Measurements from ENCODE around the gene KLHL15. TPM values are rescaled to one million over a fixed set of nuclear protein-coding genes. Genes with fewer than 3 reads are reported as not detected.
A peak's percentile ranks its signal among the peaks of the same experiment; 100 is the strongest.

Gene KLHL15
- total and polyA plus RNA-seq, 2 experiments from 2014 or later: 2.4 to 15.0 TPM

GRCh38 chrX:24027985-24028384, 999 bp upstream of the KLHL15 start:
- H3K27me3 ChIP-seq (ENCODE audit: insufficient read depth): peaks cover 39% of the 10 kb centered on the region
- no peak overlapping the region for H3K27ac Mint-ChIP-seq
- peaks cover 5% of the 10 kb centered on the region for H3K36me3 Mint-ChIP-seq (ENCODE audit: low read depth)
- H3K4me1 Mint-ChIP-seq: peaks cover 2% of the 10 kb centered on the region; the same call in 2 of the 3 replicates
- H3K4me2 ChIP-seq: no peak overlapping the region
- TF ChIP-seq ZNF331 (CRISPR knock-in tag; IDR thresholded peaks at IDR 0.05; ENCODE audit: low read depth): no peak
- TF ChIP-seq EZH2 (IDR thresholded peaks at IDR 0.05; ENCODE audit: low read depth, unreplicated experiment): no peak
- TF ChIP-seq CTCF (conservative IDR thresholded peaks at IDR 0.05; ENCODE audit: low read depth in 2 of 2): no peak
- TF ChIP-seq, protein P1, sequence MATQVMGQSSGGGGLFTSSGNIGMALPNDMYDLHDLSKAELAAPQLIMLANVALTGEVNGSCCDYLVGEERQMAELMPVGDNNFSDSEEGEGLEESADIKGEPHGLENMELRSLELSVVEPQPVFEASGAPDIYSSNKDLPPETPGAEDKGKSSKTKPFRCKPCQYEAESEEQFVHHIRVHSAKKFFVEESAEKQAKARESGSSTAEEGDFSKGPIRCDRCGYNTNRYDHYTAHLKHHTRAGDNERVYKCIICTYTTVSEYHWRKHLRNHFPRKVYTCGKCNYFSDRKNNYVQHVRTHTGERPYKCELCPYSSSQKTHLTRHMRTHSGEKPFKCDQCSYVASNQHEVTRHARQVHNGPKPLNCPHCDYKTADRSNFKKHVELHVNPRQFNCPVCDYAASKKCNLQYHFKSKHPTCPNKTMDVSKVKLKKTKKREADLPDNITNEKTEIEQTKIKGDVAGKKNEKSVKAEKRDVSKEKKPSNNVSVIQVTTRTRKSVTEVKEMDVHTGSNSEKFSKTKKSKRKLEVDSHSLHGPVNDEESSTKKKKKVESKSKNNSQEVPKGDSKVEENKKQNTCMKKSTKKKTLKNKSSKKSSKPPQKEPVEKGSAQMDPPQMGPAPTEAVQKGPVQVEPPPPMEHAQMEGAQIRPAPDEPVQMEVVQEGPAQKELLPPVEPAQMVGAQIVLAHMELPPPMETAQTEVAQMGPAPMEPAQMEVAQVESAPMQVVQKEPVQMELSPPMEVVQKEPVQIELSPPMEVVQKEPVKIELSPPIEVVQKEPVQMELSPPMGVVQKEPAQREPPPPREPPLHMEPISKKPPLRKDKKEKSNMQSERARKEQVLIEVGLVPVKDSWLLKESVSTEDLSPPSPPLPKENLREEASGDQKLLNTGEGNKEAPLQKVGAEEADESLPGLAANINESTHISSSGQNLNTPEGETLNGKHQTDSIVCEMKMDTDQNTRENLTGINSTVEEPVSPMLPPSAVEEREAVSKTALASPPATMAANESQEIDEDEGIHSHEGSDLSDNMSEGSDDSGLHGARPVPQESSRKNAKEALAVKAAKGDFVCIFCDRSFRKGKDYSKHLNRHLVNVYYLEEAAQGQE (IDR thresholded peaks at IDR 0.05; ENCODE audit: unreplicated experiment): no peak
- H3K27me3 Mint-ChIP-seq (ENCODE audit: insufficient read depth, low read depth, poor library complexity): peaks cover 12% of the 10 kb centered on the region
- no peaks in the 10 kb centered on the region for H3F3A ChIP-seq (replicated peaks; ENCODE audit: low read depth)
- H3K9me3 Mint-ChIP-seq: no peaks in the 10 kb centered on the region
- H3K4me3 Mint-ChIP-seq: no peak overlapping the region
- no peak overlapping the region for H3K27ac ChIP-seq (ENCODE audit: low read depth)
- no peak overlapping the region for H2AFZ ChIP-seq
- H4K20me1 ChIP-seq (replicated peaks; ENCODE audit: insufficient read depth): peaks cover 5% of the 10 kb centered on the region; the same call in 1 of the 2 replicates
- DNase-seq (ENCODE audit: low spot score) (peak; percentile 53), ATAC-seq (peak; percentile 47)
- no peaks in the 10 kb centered on the region for H3K36me3 ChIP-seq (ENCODE audit: insufficient read depth)
- H3K4me3 ChIP-seq: no peak overlapping the region
- peaks cover 18% of the 10 kb centered on the region for H3K79me2 ChIP-seq (replicated peaks; ENCODE audit: insufficient read depth)
- no peaks in the 10 kb centered on the region for H3K9me2 ChIP-seq (ENCODE audit: insufficient read depth)
- no peaks in the 10 kb centered on the region for H3K4me1 ChIP-seq (ENCODE audit: insufficient read depth)

- peaks cover 12% of the 10 kb centered on the region for H3K27me3 Mint-ChIP-seq (ENCODE audit: insufficient read depth, low read depth, poor library complexity)
- 0 out of 2 replicates have a peak overlapping the region, but pooled peaks have one; percentile 92 for H3K27ac Mint-ChIP-seq
- Histone ChIP-seq H3K79me2 (replicated peaks; ENCODE audit: insufficient read depth) (peaks cover 34% of the 10 kb centered on the region), H3K36me3 (ENCODE audit: insufficient read depth) (no peaks in the 10 kb centered on the region), H3K4me1 (ENCODE audit: insufficient read depth) (no peaks in the 10 kb centered on the region), H3F3A (replicated peaks; ENCODE audit: low read depth) (no peaks in the 10 kb centered on the region), H3K4me2 (peak overlapping the region; percentile 76), H4K20me1 (replicated peaks; ENCODE audit: insufficient read depth) (peaks cover 5% of the 10 kb centered on the region; the same call in 1 of the 2 replicates), H3K9me2 (ENCODE audit: insufficient read depth) (no peaks in the 10 kb centered on the region), H3K27ac (ENCODE audit: low read depth) (peak overlapping the region; percentile 95; the same call in 1 of the 2 replicates), H3K27me3 (ENCODE audit: insufficient read depth) (peaks cover 39% of the 10 kb centered on the region), H2AFZ (no peak overlapping the region), H3K4me3 (peak overlapping the region; percentile 91)
- no peak for ATAC-seq
- H3K9me3 Mint-ChIP-seq: no peaks in the 10 kb centered on the region
- DNase-seq (ENCODE audit: low spot score): peak; percentile 21
- peaks cover 2% of the 10 kb centered on the region; the same call in 2 of the 3 replicates for H3K4me1 Mint-ChIP-seq
- peak overlapping the region; percentile 80 for H3K4me3 Mint-ChIP-seq
- H3K36me3 Mint-ChIP-seq (ENCODE audit: low read depth): peaks cover 11% of the 10 kb centered on the region
- no peak for TF ChIP-seq ZNF331 (CRISPR knock-in tag; IDR thresholded peaks at IDR 0.05; ENCODE audit: low read depth)
- TF ChIP-seq ZNF114 (CRISPR knock-in tag; IDR thresholded peaks at IDR 0.05): no peak
- TF ChIP-seq EZH2 (IDR thresholded peaks at IDR 0.05; ENCODE audit: low read depth, unreplicated experiment): no peak
- TF ChIP-seq JUNB (IDR thresholded peaks at IDR 0.05; ENCODE audit: unreplicated experiment): no peak
- no peak for TF ChIP-seq STAT1 (IDR thresholded peaks at IDR 0.05; ENCODE audit: unreplicated experiment)
- TF ChIP-seq NANOG (IDR thresholded peaks at IDR 0.05; ENCODE audit: borderline replicate concordance): no peak
- no peak for TF ChIP-seq CTCF (conservative IDR thresholded peaks at IDR 0.05; ENCODE audit: low read depth in 2 of 2)
- no peak for TF ChIP-seq ETS1 (IDR thresholded peaks at IDR 0.05)
- TF ChIP-seq EZH2phosphoT487 (IDR thresholded peaks at IDR 0.05; ENCODE audit: unreplicated experiment): no peak
Observed at GRCh38 chrX:24026432-24026831, 554 bp downstream of the KLHL15 start.

Measured in GM23338 (cell line).